K562 (cell line): ENCODE measurements around the gene KLHL30. TPM values are rescaled to one million over a fixed set of nuclear protein-coding genes. Genes with fewer than 3 reads are reported as not detected.

Experiments used
- ATAC-seq: fragments of 200-7000 bp; cut with Tn5 transposase; 3 replicates; pipeline ENCODE4 v1.9.1; 2020; ENCODE audit warnings: moderate library complexity
- BruUV-seq: library from RNA; stranded (reverse); fragments of 400-500 nt; replicated peaks from 2 replicates; lab custom pipeline; 2021; lab: Mats Ljungman, UMichigan
- CTCF ChIA-PET: fragments of 300-600 bp; formaldehyde crosslinking; extraction: SDS; loops from one replicate; lab custom pipeline; 2021; ENCODE audit warnings: low intra/inter-chr PET ratio; lab: Yijun Ruan, JAX
- POLR2A ChIA-PET: fragments of 300-600, 350-650 bp; sonication (Branson Sonifier 250); formaldehyde crosslinking; extraction: SDS; loops from one replicate; lab custom pipeline; 2021; ENCODE audit warnings: antibody characterized with exemption, inconsistent platforms; lab: Yijun Ruan, JAX
- DNase-seq, 4 experiments: peaks; one replicate each; pipeline versions ENCODE4 v3.0.0 to v3.0.0-alpha.2; 2011 to 2018; ENCODE audit warnings: low spot score in 3 of 4, mixed read lengths in 3 of 4; ENCODE audit errors: extremely low read depth in 1 of 4
- FAIRE-seq: peaks from 2 replicates; lab custom pipeline; 2011; peaks lifted over from hg19 to GRCh38; lab: Jason Lieb, UNC
- H2AFZ ChIP-seq: 2 replicates; pipeline ENCODE4 v1.6.0; 2011; ENCODE audit warnings: low read depth, low read length, control low read depth, inconsistent platforms
- H3K27ac ChIP-seq: fragments of 200-600 bp; 3 replicates; pipeline ENCODE4 v1.8.0; 2011; ENCODE audit warnings: low read depth, mild to moderate bottlenecking, control low read depth, inconsistent platforms, low read length, moderate library complexity, mixed read lengths; ENCODE audit errors: extremely low read depth
- H3K27me3 ChIP-seq, 2 experiments: fragments of 300-600 bp in 1 of 2; 2 replicates in 1 of 2; 3 replicates in 1 of 2; pipeline versions ENCODE4 v1.6.0 to v1.8.0; 2011; ENCODE audit warnings: inconsistent platforms in 2 of 2, low read length in 2 of 2, mild to moderate bottlenecking in 1 of 2, mixed read lengths in 1 of 2, moderate library complexity in 1 of 2; ENCODE audit not compliant: control insufficient read depth in 2 of 2, insufficient read depth in 2 of 2
- H3K36me3 ChIP-seq: fragments of 300-600 bp; 3 replicates; pipeline ENCODE4 v1.8.0; 2011; ENCODE audit warnings: mild to moderate bottlenecking, low read length, inconsistent platforms; ENCODE audit not compliant: control insufficient read depth, insufficient read depth
- H3K4me1 ChIP-seq, 2 experiments: fragments of 200-600 bp in 1 of 2; replicated peaks in 1 of 2; 2 replicates in 1 of 2; 3 replicates in 1 of 2; pipeline versions ENCODE4 v1.5.1 to v1.8.0; 2011; ENCODE audit warnings: inconsistent platforms in 2 of 2, low read length in 2 of 2, mild to moderate bottlenecking in 1 of 2, mixed read lengths in 1 of 2, moderate library complexity in 1 of 2; ENCODE audit not compliant: control insufficient read depth in 2 of 2, insufficient read depth in 2 of 2
- H3K4me2 ChIP-seq: 2 replicates; pipeline ENCODE4 v1.6.1; 2011; ENCODE audit warnings: low read length, control low read depth, inconsistent platforms, mixed read lengths; ENCODE audit not compliant: insufficient read depth
- H3K4me3 ChIP-seq: fragments of 200-600 bp; sonication (generic), shearing (Covaris generic); 2 replicates; pipeline ENCODE4 v1.5.1; 2016; ENCODE audit warnings: control low read depth, inconsistent platforms
- H3K79me2 ChIP-seq: fragments of 200-600 bp; 3 replicates; pipeline ENCODE4 v1.8.0; 2011; ENCODE audit warnings: low read length, inconsistent platforms; ENCODE audit not compliant: control insufficient read depth, insufficient read depth
- H3K9ac ChIP-seq, 2 experiments: 2 replicates each; pipeline versions ENCODE4 v1.6.0 to v1.6.1; 2011; ENCODE audit warnings: low read depth in 2 of 2, low read length in 2 of 2, control low read depth in 1 of 2, inconsistent platforms in 1 of 2, mild to moderate bottlenecking in 1 of 2, mixed read lengths in 1 of 2; ENCODE audit not compliant: insufficient read depth in 1 of 2
- H3K9me1 ChIP-seq: one replicate; pipeline ENCODE4 v1.6.0; 2011; ENCODE audit warnings: inconsistent platforms, mild to moderate bottlenecking, low read length, moderate library complexity; ENCODE audit not compliant: control insufficient read depth, insufficient read depth
- H3K9me3 ChIP-seq: replicated peaks from 2 replicates; pipeline ENCODE4 v1.5.1; 2011; ENCODE audit warnings: low read depth, low read length, inconsistent platforms; ENCODE audit not compliant: control insufficient read depth, insufficient read depth
- H4K20me1 ChIP-seq: replicated peaks from 2 replicates; pipeline ENCODE4 v1.6.1; 2011; ENCODE audit warnings: low read length, inconsistent platforms, mixed read lengths; ENCODE audit not compliant: control insufficient read depth, insufficient read depth
- CC2D1A ChIP-seq: fragments of 450-650 bp; IDR thresholded peaks from 2 replicates; pipeline ENCODE4 v1.6.1; 2017; ENCODE audit warnings: mild to moderate bottlenecking
- CCAR2 ChIP-seq: fragments of 200-400 bp; formaldehyde crosslinking; IDR thresholded peaks from 2 replicates; pipeline ENCODE4 v1.6.1; 2017; ENCODE audit warnings: mild to moderate bottlenecking, low read depth, low read length
- CEBPB ChIP-seq: fragments of 450-650 bp; IDR thresholded peaks from 2 replicates; pipeline ENCODE4 v1.6.1; 2016; ENCODE audit warnings: missing genetic modification characterization, missing compliant biosample characterization
- COPS2 ChIP-seq: fragments of 450-650 bp; conservative IDR thresholded peaks from 2 replicates; pipeline ENCODE4 v1.6.1; 2016; ENCODE audit warnings: mild to moderate bottlenecking, moderate library complexity
- CSDE1 ChIP-seq, 2 experiments: fragments of 450-650 bp; IDR thresholded peaks; 2 replicates each; pipeline ENCODE4 v1.6.1; 2016; ENCODE audit warnings: mild to moderate bottlenecking in 1 of 2
- DIDO1 ChIP-seq: fragments of 450-650 bp; IDR thresholded peaks from 2 replicates; pipeline ENCODE4 v1.6.1; 2016; ENCODE audit warnings: low read depth, missing biosample characterization, missing genetic modification characterization
- FOSL1 ChIP-seq: fragments of 200-800 bp; sonication (Bioruptor generic); conservative IDR thresholded peaks from 2 replicates; pipeline ENCODE4 v1.6.1; 2016; ENCODE audit warnings: missing genetic modification characterization, missing compliant biosample characterization
- HMG20A ChIP-seq: fragments of 450-650 bp; formaldehyde crosslinking; conservative IDR thresholded peaks from 2 replicates; pipeline ENCODE4 v1.4.0; 2020; ENCODE audit warnings: mild to moderate bottlenecking, mixed read lengths
- HNRNPLL ChIP-seq: fragments of 200-400 bp; formaldehyde crosslinking; IDR thresholded peaks from 2 replicates; pipeline ENCODE4 v1.6.1; 2017; ENCODE audit warnings: low read length, low read depth, mild to moderate bottlenecking; ENCODE audit not compliant: poor library complexity, severe bottlenecking
- MXI1 ChIP-seq: IDR thresholded peaks from 2 replicates; pipeline ENCODE4 v1.6.1; 2011; ENCODE audit warnings: low read depth, mild to moderate bottlenecking, improper control_type of control experiment, low read length
- RNF2 ChIP-seq: sonication (generic); IDR thresholded peaks from 2 replicates; pipeline ENCODE4 v1.6.1; 2016
- ZNF24 ChIP-seq: fragments of 450-650 bp; IDR thresholded peaks from 2 replicates; pipeline ENCODE4 v1.6.1; 2016
- ZNF444 ChIP-seq: fragments of 250-450 bp; sonication (Bioruptor Pico); IDR thresholded peaks from 2 replicates; pipeline ENCODE4 v1.4.0; 2020; ENCODE audit warnings: mild to moderate bottlenecking, moderate library complexity
- ZNF785 ChIP-seq: fragments of 250-450 bp; sonication (Bioruptor Pico); IDR thresholded peaks from 2 replicates; pipeline ENCODE4 v1.4.0; 2020; ENCODE audit warnings: mild to moderate bottlenecking
- WGBS: fragments of 100-300 bp; shearing (Covaris generic); methylation state at CpG from one replicate; pipeline ENCODE4 v1.1.6; 2016; ENCODE audit warnings: low coverage, mixed read lengths; ENCODE audit not compliant: insufficient coverage; ENCODE audit errors: missing lambda C conversion rate; 5-methylcytosine and 5-hydroxymethylcytosine counted together
- in situ Hi-C: fragments of 300-500 bp; cut with MboI; formaldehyde crosslinking; loops from 4 replicates; pipeline ENCODE4 v1.15.0; 2018; ENCODE audit warnings: inconsistent platforms, mixed read lengths
- intact Hi-C: fragments of 100-400 bp; cut with micrococcal nuclease; formaldehyde crosslinking; loops from 2 replicates; pipeline ENCODE4 v1.14.2; 2022
- polyA plus RNA-seq, 8 experiments: library from polyadenylated mRNA; depleted of rRNA in 4 of 8; stranded (reverse) in 5 of 8; unstranded in 3 of 8; fragments of >200 nt; fragmentation: Nextera tagmentation in 2 of 8; fragmentation: Illumina TruSeq in 1 of 8; extraction: Ambion mirVana in 2 of 8; extraction: Trizol in 1 of 8; gene quantifications; 2 replicates each; pipeline versions ENCODE4 v1.2.1 to v1.2.3, GENCODE V29; 2011 to 2014; ENCODE audit warnings: inconsistent platforms in 1 of 8, missing spikeins in 1 of 8
- total RNA-seq, 7 experiments: library from RNA; depleted of rRNA in 6 of 7; stranded (reverse); fragments of >200 nt in 6 of 7; fragmentation: Illumina TruSeq in 2 of 7; extraction: Trizol in 2 of 7; gene quantifications; 2 replicates each; pipeline versions ENCODE4 v1.2.1 to v1.2.3, GENCODE V29; 2011 to 2021; ENCODE audit warnings: low replicate concordance in 1 of 7
- TF ChIP-seq, protein P1 (sequence below): fragments of 150-350 bp; IDR thresholded peaks from 2 replicates; pipeline ENCODE4 v1.6.1; 2014; ENCODE audit warnings: low read depth, mild to moderate bottlenecking, low read length, borderline replicate concordance
- TF ChIP-seq, protein P2 (sequence below), 2 experiments: fragments of 450-650 bp in 1 of 2; IDR thresholded peaks; 2 replicates each; pipeline ENCODE4 v1.6.1; 2011 to 2017; ENCODE audit warnings: low read depth in 2 of 2, antibody characterized with exemption in 1 of 2, borderline replicate concordance in 1 of 2, low read length in 1 of 2, mild to moderate bottlenecking in 1 of 2, mixed read lengths in 1 of 2; ENCODE audit not compliant: control insufficient read depth in 1 of 2

Gene KLHL30
- total and polyA plus RNA-seq, 9 of the 15 experiments (the other 6 are each of a cell fraction or from before 2014, with no cell fraction given) = 0.04 TPM; not detected in 8

DNA sequence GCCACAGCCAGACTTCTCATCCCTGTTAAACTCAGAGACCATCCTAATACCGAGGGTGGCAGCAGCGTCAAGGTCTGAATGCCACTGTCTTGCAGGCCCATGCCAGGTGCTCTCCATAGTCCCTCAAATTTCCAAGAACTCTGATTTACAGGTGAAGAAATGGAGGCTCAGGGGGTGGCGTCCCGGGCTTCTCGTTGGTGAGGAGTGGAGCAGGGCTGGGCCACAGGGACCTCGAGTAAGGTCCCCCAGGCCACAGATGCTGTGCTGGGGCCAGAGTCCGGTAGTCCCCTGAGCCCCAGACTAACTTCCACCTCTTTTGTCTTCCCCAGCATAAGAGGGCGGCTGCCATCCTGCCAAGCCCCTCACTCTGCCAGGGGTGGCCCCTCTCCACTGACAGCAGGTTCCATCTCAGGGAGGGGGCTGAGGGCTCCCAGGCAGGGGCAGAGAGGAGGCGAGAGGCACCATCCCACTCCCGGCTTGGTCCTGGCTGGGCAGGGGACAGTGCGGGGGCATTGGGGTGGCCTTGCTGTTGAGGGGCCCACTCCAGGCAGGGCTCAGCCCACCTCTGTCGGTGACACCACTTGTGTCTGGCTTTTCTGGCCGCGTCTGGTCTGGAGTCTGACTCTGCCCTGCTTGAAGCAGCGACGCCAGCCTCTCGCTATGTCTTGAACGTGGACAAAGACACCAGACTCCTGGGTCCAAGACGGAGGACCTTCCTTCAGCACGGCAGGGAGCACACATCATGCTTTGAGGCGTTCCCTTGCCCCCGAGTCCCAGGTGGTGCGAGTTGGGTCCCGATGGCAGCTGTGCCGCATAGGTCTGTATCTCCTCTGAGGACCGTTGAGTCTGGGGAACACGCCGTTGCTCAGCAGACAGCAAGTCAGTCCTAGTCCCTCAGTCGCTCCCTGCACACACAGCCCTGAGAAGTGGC lies 15.9 kb upstream of the KLHL30 start:
- H3K4me3 ChIP-seq = no peak overlapping the region
- H3K4me1 ChIP-seq = peaks cover 0 to 40% of the 10 kb centered on the region in 2 experiments; a peak in 3 of 5 replicates
- FAIRE-seq (no peak), DNase-seq (no peak), ATAC-seq (no peak)
- CTCF ChIA-PET = interaction anchor here (0.7 kb wide), 1 partner anchor 267 kb away, joined by 4 read pairs; no protein-coding TSS in a partner anchor
- H2AFZ ChIP-seq = no peak overlapping the region
- POLR2A ChIA-PET = no interaction called here
- H4K20me1 ChIP-seq = no peaks in the 10 kb centered on the region
- H3K27ac ChIP-seq = no peak overlapping the region
- H3K79me2 ChIP-seq = no peaks in the 10 kb centered on the region
- BruUV-seq = no TSS peak
- H3K36me3 ChIP-seq = no peaks in the 10 kb centered on the region
- intact Hi-C loops (no loop called here), in situ Hi-C loops (no loop called here)
- H3K4me2 ChIP-seq = no peak overlapping the region
- H3K27me3 ChIP-seq = peaks cover 5 to 41% of the 10 kb centered on the region in 2 experiments; a peak in 4 of 5 replicates
- no peaks in the 10 kb centered on the region for H3K9me1 ChIP-seq
- 0 out of 4 replicates have a peak overlapping the region, but pooled peaks of 1 of the 2 experiments have one; percentile 26 for H3K9ac ChIP-seq
- WGBS = 2% methylated on average over 9 of the region's 29 CpGs
- 0 out of 2 replicates have a peak, but pooled peaks cover 2% of the 10 kb centered on the region for H3K9me3 ChIP-seq
- TF ChIP-seq, protein P1, sequence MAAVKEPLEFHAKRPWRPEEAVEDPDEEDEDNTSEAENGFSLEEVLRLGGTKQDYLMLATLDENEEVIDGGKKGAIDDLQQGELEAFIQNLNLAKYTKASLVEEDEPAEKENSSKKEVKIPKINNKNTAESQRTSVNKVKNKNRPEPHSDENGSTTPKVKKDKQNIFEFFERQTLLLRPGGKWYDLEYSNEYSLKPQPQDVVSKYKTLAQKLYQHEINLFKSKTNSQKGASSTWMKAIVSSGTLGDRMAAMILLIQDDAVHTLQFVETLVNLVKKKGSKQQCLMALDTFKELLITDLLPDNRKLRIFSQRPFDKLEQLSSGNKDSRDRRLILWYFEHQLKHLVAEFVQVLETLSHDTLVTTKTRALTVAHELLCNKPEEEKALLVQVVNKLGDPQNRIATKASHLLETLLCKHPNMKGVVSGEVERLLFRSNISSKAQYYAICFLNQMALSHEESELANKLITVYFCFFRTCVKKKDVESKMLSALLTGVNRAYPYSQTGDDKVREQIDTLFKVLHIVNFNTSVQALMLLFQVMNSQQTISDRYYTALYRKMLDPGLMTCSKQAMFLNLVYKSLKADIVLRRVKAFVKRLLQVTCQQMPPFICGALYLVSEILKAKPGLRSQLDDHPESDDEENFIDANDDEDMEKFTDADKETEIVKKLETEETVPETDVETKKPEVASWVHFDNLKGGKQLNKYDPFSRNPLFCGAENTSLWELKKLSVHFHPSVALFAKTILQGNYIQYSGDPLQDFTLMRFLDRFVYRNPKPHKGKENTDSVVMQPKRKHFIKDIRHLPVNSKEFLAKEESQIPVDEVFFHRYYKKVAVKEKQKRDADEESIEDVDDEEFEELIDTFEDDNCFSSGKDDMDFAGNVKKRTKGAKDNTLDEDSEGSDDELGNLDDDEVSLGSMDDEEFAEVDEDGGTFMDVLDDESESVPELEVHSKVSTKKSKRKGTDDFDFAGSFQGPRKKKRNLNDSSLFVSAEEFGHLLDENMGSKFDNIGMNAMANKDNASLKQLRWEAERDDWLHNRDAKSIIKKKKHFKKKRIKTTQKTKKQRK = no peak
- TF ChIP-seq FOSL1 (tag) (no peak), ZNF444 (CRISPR knock-in tag) (no peak), RNF2 (no peak), HMG20A (no peak), CSDE1 (IDR thresholded peaks at IDR 0.05) (no peak), ZNF24 (no peak), CC2D1A (no peak), COPS2 (no peak), CCAR2 (no peak), MXI1 (no peak), ZNF785 (CRISPR knock-in tag) (no peak), CEBPB (tag) (no peak), HNRNPLL (no peak), DIDO1 (tag) (no peak)
- TF ChIP-seq, protein P2, sequence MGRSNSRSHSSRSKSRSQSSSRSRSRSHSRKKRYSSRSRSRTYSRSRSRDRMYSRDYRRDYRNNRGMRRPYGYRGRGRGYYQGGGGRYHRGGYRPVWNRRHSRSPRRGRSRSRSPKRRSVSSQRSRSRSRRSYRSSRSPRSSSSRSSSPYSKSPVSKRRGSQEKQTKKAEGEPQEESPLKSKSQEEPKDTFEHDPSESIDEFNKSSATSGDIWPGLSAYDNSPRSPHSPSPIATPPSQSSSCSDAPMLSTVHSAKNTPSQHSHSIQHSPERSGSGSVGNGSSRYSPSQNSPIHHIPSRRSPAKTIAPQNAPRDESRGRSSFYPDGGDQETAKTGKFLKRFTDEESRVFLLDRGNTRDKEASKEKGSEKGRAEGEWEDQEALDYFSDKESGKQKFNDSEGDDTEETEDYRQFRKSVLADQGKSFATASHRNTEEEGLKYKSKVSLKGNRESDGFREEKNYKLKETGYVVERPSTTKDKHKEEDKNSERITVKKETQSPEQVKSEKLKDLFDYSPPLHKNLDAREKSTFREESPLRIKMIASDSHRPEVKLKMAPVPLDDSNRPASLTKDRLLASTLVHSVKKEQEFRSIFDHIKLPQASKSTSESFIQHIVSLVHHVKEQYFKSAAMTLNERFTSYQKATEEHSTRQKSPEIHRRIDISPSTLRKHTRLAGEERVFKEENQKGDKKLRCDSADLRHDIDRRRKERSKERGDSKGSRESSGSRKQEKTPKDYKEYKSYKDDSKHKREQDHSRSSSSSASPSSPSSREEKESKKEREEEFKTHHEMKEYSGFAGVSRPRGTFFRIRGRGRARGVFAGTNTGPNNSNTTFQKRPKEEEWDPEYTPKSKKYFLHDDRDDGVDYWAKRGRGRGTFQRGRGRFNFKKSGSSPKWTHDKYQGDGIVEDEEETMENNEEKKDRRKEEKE (IDR thresholded peaks at IDR 0.05; ENCODE audit: borderline replicate concordance in 1 of 2, control insufficient read depth in 1 of 2, low read depth in 2 of 2, low read length in 1 of 2) = no peak
